ENCODE results near the gene ATG5.

DNA sequence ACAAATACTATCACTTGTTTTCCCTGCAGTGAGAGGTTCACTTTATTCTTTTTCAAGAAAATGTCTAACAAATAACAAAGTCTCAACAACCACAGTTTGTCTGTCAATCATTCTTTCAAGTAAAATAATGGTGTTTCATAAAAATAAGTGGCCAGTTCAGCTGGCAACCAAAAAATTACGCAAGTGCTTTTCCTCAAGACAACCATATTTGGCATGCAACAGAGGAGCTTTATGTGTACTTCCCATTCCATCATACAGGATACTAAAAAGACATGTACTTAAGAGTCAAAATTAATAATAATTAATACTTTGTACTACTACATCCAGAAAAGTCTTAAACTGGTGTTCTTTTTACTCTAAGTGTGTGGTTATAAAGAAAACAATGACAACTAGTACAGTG, 34.6 kb downstream of the ATG5 start:
- TF ChIP-seq POLR2AphosphoS5 (IDR thresholded peaks at IDR 0.05; ENCODE audit: low read depth, low read length), result no peak
- TF ChIP-seq, protein P1, sequence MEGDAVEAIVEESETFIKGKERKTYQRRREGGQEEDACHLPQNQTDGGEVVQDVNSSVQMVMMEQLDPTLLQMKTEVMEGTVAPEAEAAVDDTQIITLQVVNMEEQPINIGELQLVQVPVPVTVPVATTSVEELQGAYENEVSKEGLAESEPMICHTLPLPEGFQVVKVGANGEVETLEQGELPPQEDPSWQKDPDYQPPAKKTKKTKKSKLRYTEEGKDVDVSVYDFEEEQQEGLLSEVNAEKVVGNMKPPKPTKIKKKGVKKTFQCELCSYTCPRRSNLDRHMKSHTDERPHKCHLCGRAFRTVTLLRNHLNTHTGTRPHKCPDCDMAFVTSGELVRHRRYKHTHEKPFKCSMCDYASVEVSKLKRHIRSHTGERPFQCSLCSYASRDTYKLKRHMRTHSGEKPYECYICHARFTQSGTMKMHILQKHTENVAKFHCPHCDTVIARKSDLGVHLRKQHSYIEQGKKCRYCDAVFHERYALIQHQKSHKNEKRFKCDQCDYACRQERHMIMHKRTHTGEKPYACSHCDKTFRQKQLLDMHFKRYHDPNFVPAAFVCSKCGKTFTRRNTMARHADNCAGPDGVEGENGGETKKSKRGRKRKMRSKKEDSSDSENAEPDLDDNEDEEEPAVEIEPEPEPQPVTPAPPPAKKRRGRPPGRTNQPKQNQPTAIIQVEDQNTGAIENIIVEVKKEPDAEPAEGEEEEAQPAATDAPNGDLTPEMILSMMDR (IDR thresholded peaks at IDR 0.05), result no peak

All from Panc1 (cell line).